Naive thymus-derived CD8-positive, alpha-beta T cell (primary cell): ENCODE results near the gene ATAD2B. TPM values are rescaled to one million over a fixed set of nuclear protein-coding genes. Genes with fewer than 3 reads are reported as not detected.

Source experiments
- ATAC-seq, 2 donors: fragments of 150-1000 bp; cut with Tn5 transposase in 1 of 2; sonication (Bioruptor Pico), chemical (Tn5 transposase) in 1 of 2; 1 replicate in 1 of 2; 2 replicates in 1 of 2; pipeline ENCODE4 v1.10.0; 2021; ENCODE audit warnings: mild to moderate bottlenecking in 2 of 2, moderate library complexity in 2 of 2
- POLR2A ChIA-PET: fragments of 350-600 bp; sonication (Branson Sonifier 250); formaldehyde crosslinking; loops from one replicate; lab custom pipeline; 2021; ENCODE audit warnings: antibody characterized with exemption; lab: Charles Lee
- DNase-seq, 10 donors: peaks; one replicate each; pipeline versions ENCODE4 v3.0.0 to v3.0.0-alpha.2; 2020 to 2022
- H3K27ac Mint-ChIP-seq, 10 donors: one replicate each; pipeline ENCODE4 v1.8.0; 2020 to 2022; ENCODE audit warnings: mild to moderate bottlenecking in 10 of 10, mixed read lengths in 10 of 10, moderate library complexity in 4 of 10, inconsistent platforms in 1 of 10
- H3K27me3 Mint-ChIP-seq, 5 donors: one replicate each; pipeline ENCODE4 v1.8.0; 2021 to 2022; ENCODE audit warnings: mixed read lengths in 5 of 5
- H3K36me3 Mint-ChIP-seq, 3 donors: one replicate each; pipeline ENCODE4 v1.8.0; 2020 to 2022; ENCODE audit warnings: mixed read lengths in 3 of 3, mild to moderate bottlenecking in 2 of 3, inconsistent platforms in 1 of 3
- H3K4me1 Mint-ChIP-seq, 4 donors: one replicate each; pipeline ENCODE4 v1.8.0; 2021 to 2022; ENCODE audit warnings: mixed read lengths in 4 of 4
- H3K4me3 Mint-ChIP-seq, 10 donors: one replicate each; pipeline ENCODE4 v1.8.0; 2020 to 2022; ENCODE audit warnings: mild to moderate bottlenecking in 10 of 10, mixed read lengths in 10 of 10, moderate library complexity in 6 of 10, inconsistent platforms in 1 of 10
- H3K9me3 Mint-ChIP-seq, 9 donors: one replicate each; pipeline ENCODE4 v1.8.0; 2020 to 2022; ENCODE audit warnings: mixed read lengths in 9 of 9, mild to moderate bottlenecking in 3 of 9, inconsistent platforms in 1 of 9, moderate library complexity in 1 of 9
- polyA plus RNA-seq, 3 donors: library from polyadenylated mRNA; unstranded; fragments of 300-500 nt; fragmentation: Illumina TruSeq; gene quantifications; one replicate each; pipeline ENCODE4 v1.2.3, GENCODE V29; 2021
- total RNA-seq, 8 experiments: library from RNA in 2 of 8; stranded (reverse) in 2 of 8; gene quantifications; one replicate each; pipeline ENCODE4 v1.2.3 and lab custom pipeline; 2021 to 2026

ATAD2B gene
- total and polyA plus RNA-seq, 5 experiments from 2014 or later = 7.2 to 41.4 (median 11.4) TPM

DNA sequence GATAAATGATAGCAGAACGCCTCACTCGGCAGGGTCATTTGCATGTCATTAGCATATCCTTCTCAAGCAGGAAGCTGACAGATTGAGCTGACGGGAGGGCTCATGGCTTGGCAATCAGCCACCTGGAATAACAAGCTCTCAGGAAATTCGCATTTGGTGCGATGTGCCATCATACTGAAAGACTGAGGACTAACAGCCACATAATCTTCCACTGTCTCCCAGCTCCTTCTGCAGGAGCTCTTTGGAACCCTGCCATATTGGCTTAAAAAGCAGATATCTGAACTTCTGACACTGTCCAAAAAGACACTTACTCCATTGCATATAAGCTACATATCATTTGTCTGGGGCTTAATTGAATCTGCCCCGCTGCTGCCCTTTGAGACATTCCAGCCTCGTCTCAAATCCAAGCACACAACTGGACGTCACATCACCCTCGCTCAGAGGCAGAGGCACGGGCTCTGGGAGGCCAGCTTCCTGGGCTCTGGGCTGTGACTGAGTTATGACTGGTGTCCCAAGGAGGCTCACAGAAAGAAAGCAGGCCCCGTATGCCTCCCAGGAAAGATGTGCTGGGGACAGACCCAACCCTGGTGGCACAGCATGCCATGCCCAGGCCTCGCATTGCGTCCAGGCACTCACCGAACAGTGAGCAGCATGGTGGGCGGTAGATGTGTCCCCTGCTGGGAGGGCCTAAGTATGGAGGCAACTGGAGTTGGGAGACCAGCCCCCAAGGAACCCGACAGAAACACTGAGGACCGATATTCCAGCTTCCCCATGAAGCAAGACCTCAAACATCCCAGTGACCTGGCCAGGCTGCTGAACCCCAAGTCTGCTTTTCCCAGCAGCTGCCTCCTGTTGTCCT lies 228.0 kb downstream of the ATAD2B start:
- Mint-ChIP-seq H3K27ac (peak overlapping the region in 3 of 10 donors; percentile 10 to 83 (median 15)), H3K4me1 (peaks cover 0 to 9% (median 0%) of the 10 kb centered on the region in 4 donors), H3K27me3 (no peaks in the 10 kb centered on the region), H3K9me3 (no peaks in the 10 kb centered on the region), H3K4me3 (no peak overlapping the region), H3K36me3 (peaks cover 0 to 11% (median 10%) of the 10 kb centered on the region in 3 donors)
- no peak for ATAC-seq
- POLR2A ChIA-PET = no interaction called here
- DNase-seq = no peak

Other genes starting within 250 kb of the ATAD2B start
- gene UBXN2A, start 13.3 kb upstream of the ATAD2B start, total RNA-seq = 10 to 100 TPM; 14.4 to 14.6 TPM
- 10 to 100 TPM; 13.1 to 13.6 (median 13.6) TPM for gene UBXN2A, start 13.3 kb upstream of the ATAD2B start, polyA plus RNA-seq
- under 1 TPM in 1 of 2 experiments, not detected in 1; 0.44 TPM for gene MFSD2B, start 83.0 kb upstream of the ATAD2B start, total RNA-seq
- under 1 TPM in 1 of 3 donors, not detected in 2; 0.14 TPM for gene MFSD2B, start 83.0 kb upstream of the ATAD2B start, polyA plus RNA-seq
- gene WDCP, start 120.3 kb upstream of the ATAD2B start, total RNA-seq = 10 to 100 TPM; 14.9 to 15.6 TPM
- 1 to 10 TPM; 3.4 to 6.5 (median 5.0) TPM for gene WDCP, start 120.3 kb upstream of the ATAD2B start, polyA plus RNA-seq
- under 1 TPM; 0.39 to 0.49 TPM for gene FKBP1B, start 122.6 kb upstream of the ATAD2B start, total RNA-seq
- 1 to 10 TPM in 1 of 3 donors, under 1 TPM in 1, not detected in 1; 0.77 to 1.9 TPM for gene FKBP1B, start 122.6 kb upstream of the ATAD2B start, polyA plus RNA-seq
- gene SF3B6, start 149.2 kb upstream of the ATAD2B start, total RNA-seq = 10 to 100 TPM; 55.8 to 57.7 TPM
- gene SF3B6, start 149.2 kb upstream of the ATAD2B start, polyA plus RNA-seq = 100 to 1,000 TPM; 161 to 208 (median 195) TPM
- 1 to 10 TPM in 1 of 2 experiments, not detected in 1; 1.0 TPM for gene TP53I3, start 157.7 kb upstream of the ATAD2B start, total RNA-seq
- gene TP53I3, start 157.7 kb upstream of the ATAD2B start, polyA plus RNA-seq = under 1 TPM in 2 of 3 donors, not detected in 1; 0.39 to 0.44 TPM
- not detected for gene PFN4, start 196.2 kb upstream of the ATAD2B start, total RNA-seq
- gene PFN4, start 196.2 kb upstream of the ATAD2B start, polyA plus RNA-seq = not detected
- 10 to 100 TPM; 25.1 to 28.5 TPM for gene FAM228B, start 196.3 kb upstream of the ATAD2B start, total RNA-seq
- gene FAM228B, start 196.3 kb upstream of the ATAD2B start, polyA plus RNA-seq = 1 to 10 TPM; 6.5 to 8.7 (median 7.5) TPM
- gene FAM228A, start 247.9 kb upstream of the ATAD2B start, total RNA-seq = 1 to 10 TPM in 1 of 2 experiments, under 1 TPM in 1; 0.26 to 1.2 TPM
- gene FAM228A, start 247.9 kb upstream of the ATAD2B start, polyA plus RNA-seq = under 1 TPM in 1 of 3 donors, not detected in 2; 0.14 TPM